WTC11 (cell line): Measurements from ENCODE around the gene ACTL6A. TPM values are rescaled to one million over a fixed set of nuclear protein-coding genes. Genes with fewer than 3 reads are reported as not detected.

Experiments
- ATAC-seq: fragments of 200-7000 bp; cut with Tn5 transposase; 2 replicates; pipeline ENCODE4 v1.10.0; 2021; ENCODE audit warnings: mild to moderate bottlenecking, moderate library complexity
- CTCF ChIA-PET: fragments of 300-600 bp; sonication (Branson Sonifier 250); formaldehyde crosslinking; loops from one replicate; lab custom pipeline; 2021; ENCODE audit warnings: antibody characterized with exemption; lab: Charles Lee
- POLR2A ChIA-PET: fragments of 350-600 bp; sonication (Branson Sonifier 250); formaldehyde crosslinking; loops from one replicate; lab custom pipeline; 2021; ENCODE audit warnings: antibody characterized with exemption; lab: Charles Lee
- DNase-seq: peaks from one replicate; pipeline ENCODE4 v3.0.0; 2021; ENCODE audit warnings: low spot score
- H3K27ac Mint-ChIP-seq: 2 replicates; pipeline ENCODE4 v1.8.0; 2021; ENCODE audit warnings: mixed read lengths
- H3K27me3 Mint-ChIP-seq: 2 replicates; pipeline ENCODE4 v1.8.0; 2021; ENCODE audit warnings: low read depth, mild to moderate bottlenecking, moderate library complexity, mixed read lengths
- H3K36me3 Mint-ChIP-seq: 2 replicates; pipeline ENCODE4 v1.8.0; 2021; ENCODE audit warnings: mixed read lengths
- H3K4me1 Mint-ChIP-seq: 2 replicates; pipeline ENCODE4 v1.8.0; 2022; ENCODE audit warnings: mixed read lengths
- H3K4me3 Mint-ChIP-seq: 2 replicates; pipeline ENCODE4 v1.8.0; 2021; ENCODE audit warnings: mild to moderate bottlenecking, moderate library complexity, mixed read lengths
- H3K9me3 Mint-ChIP-seq: 2 replicates; pipeline ENCODE4 v1.8.0; 2021; ENCODE audit warnings: mixed read lengths
- ESRRA ChIP-seq: sonication (generic); formaldehyde crosslinking; IDR thresholded peaks from 2 replicates; pipeline ENCODE4 v1.8.1; 2022; ENCODE audit warnings: mild to moderate bottlenecking, missing genetic modification reagents, borderline replicate concordance
- FOXK1 ChIP-seq: sonication (generic); formaldehyde crosslinking; IDR thresholded peaks from 2 replicates; pipeline ENCODE4 v1.8.0; 2022; ENCODE audit warnings: mild to moderate bottlenecking, moderate library complexity, missing genetic modification reagents
- GABPB1 ChIP-seq: sonication (generic); formaldehyde crosslinking; IDR thresholded peaks from 2 replicates; pipeline ENCODE4 v1.8.1; 2023; ENCODE audit warnings: mild to moderate bottlenecking, missing genetic modification reagents
- GTF2I ChIP-seq: fragments of 250-450 bp; sonication (Bioruptor Pico); conservative IDR thresholded peaks from 2 replicates; pipeline ENCODE4 v1.4.0; 2021; ENCODE audit warnings: mild to moderate bottlenecking
- HMGA2 ChIP-seq: fragments of 250-450 bp; sonication (Bioruptor Pico); IDR thresholded peaks from 2 replicates; pipeline ENCODE4 v1.4.0; 2021; ENCODE audit warnings: mild to moderate bottlenecking, moderate library complexity
- OVOL2 ChIP-seq: fragments of 250-450 bp; sonication (Bioruptor Pico); IDR thresholded peaks from 2 replicates; pipeline ENCODE4 v1.9.0; 2021; ENCODE audit warnings: mild to moderate bottlenecking, borderline replicate concordance
- ZNF396 ChIP-seq: fragments of 250-450 bp; sonication (Bioruptor Pico); IDR thresholded peaks from 2 replicates; pipeline ENCODE4 v1.8.0; 2021; ENCODE audit warnings: mild to moderate bottlenecking, moderate library complexity, borderline replicate concordance
- ZNF416 ChIP-seq: fragments of 250-450 bp; sonication (Bioruptor Pico); IDR thresholded peaks from 2 replicates; pipeline ENCODE4 v1.9.0; 2021; ENCODE audit warnings: mild to moderate bottlenecking, inconsistent platforms
- total RNA-seq: library from RNA; stranded (reverse); gene quantifications from 3 replicates; pipeline ENCODE4 v1.2.3, GENCODE V29; 2021
- TF ChIP-seq, protein P1 (sequence below): sonication (generic); formaldehyde crosslinking; IDR thresholded peaks from 2 replicates; pipeline ENCODE4 v1.8.1; 2023; ENCODE audit warnings: mild to moderate bottlenecking, moderate library complexity, missing genetic modification reagents
- TF ChIP-seq, protein P2 (sequence below): fragments of 250-450 bp; sonication (Bioruptor Pico); IDR thresholded peaks from 2 replicates; pipeline ENCODE4 v1.9.0; 2021; ENCODE audit warnings: moderate library complexity, mild to moderate bottlenecking, inconsistent platforms, borderline replicate concordance
- TF ChIP-seq, protein P3 (sequence below): sonication (generic); formaldehyde crosslinking; IDR thresholded peaks from 2 replicates; pipeline ENCODE4 v1.8.1; 2023; ENCODE audit warnings: mild to moderate bottlenecking, missing genetic modification reagents, borderline replicate concordance
- TF ChIP-seq, protein P4 (sequence below): sonication (generic); formaldehyde crosslinking; IDR thresholded peaks from 2 replicates; pipeline ENCODE4 v1.8.1; 2022; ENCODE audit warnings: mild to moderate bottlenecking, moderate library complexity, missing genetic modification reagents
- TF ChIP-seq, protein P5 (sequence below): sonication (generic); formaldehyde crosslinking; IDR thresholded peaks from 2 replicates; pipeline ENCODE4 v1.8.1; 2023; ENCODE audit warnings: mild to moderate bottlenecking, missing genetic modification reagents
- TF ChIP-seq, protein P6 (sequence below): sonication (generic); formaldehyde crosslinking; IDR thresholded peaks from 2 replicates; pipeline ENCODE4 v1.8.1; 2023; ENCODE audit warnings: mild to moderate bottlenecking, missing genetic modification reagents, moderate library complexity
- TF ChIP-seq, protein P7 (sequence below): sonication (generic); formaldehyde crosslinking; IDR thresholded peaks from 2 replicates; pipeline ENCODE4 v1.8.0; 2022; ENCODE audit warnings: mild to moderate bottlenecking, missing genetic modification reagents
- TF ChIP-seq, protein P8 (sequence below): sonication (generic); formaldehyde crosslinking; IDR thresholded peaks from 2 replicates; pipeline ENCODE4 v1.8.1; 2022; ENCODE audit warnings: low read depth, missing genetic modification reagents, borderline replicate concordance
- TF ChIP-seq, protein P9 (sequence below): sonication (generic); formaldehyde crosslinking; IDR thresholded peaks from 2 replicates; pipeline ENCODE4 v1.8.0; 2022; ENCODE audit warnings: mild to moderate bottlenecking, missing genetic modification reagents

The ACTL6A gene
- total RNA-seq, 1 experiment from 2014 or later = 82.9 TPM

DNA sequence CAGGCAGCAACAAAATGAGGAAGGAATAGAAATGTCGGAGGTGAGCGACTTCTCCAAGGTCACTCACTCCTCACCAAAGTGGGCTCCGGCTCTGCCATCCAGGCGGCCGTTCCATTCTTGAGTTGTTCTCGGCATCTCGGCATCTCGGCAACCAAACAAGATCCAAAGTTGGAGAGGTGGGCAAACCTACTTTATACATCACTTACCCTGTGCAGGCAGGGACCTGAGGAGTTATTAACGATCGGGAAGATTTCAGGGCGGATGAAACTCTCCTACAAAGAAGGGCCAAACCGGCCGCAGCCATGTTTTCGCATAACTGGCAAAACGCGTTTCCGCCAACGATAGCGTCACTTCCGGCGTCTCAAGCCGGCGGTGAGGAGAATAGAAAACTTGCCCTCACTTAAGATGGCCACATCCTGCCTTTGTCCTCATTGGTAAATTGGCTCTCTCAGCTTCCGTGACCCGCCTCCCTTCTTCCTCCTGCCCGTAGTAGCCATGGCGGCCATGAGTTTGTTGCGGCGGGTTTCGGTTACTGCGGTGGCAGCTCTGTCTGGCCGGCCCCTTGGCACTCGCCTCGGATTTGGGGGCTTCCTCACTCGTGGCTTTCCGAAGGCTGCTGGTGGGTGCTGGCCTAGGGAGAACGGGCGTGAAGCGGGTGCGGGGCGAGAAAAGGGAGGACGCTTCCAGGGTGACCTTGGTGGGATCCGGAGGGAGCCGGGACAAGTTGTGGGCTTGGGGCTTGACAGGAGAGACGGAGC lies 41.8 kb downstream of the ACTL6A start, which contains the start of the genes MRPL47 and NDUFB5 (continued):
- TF ChIP-seq, protein P1, sequence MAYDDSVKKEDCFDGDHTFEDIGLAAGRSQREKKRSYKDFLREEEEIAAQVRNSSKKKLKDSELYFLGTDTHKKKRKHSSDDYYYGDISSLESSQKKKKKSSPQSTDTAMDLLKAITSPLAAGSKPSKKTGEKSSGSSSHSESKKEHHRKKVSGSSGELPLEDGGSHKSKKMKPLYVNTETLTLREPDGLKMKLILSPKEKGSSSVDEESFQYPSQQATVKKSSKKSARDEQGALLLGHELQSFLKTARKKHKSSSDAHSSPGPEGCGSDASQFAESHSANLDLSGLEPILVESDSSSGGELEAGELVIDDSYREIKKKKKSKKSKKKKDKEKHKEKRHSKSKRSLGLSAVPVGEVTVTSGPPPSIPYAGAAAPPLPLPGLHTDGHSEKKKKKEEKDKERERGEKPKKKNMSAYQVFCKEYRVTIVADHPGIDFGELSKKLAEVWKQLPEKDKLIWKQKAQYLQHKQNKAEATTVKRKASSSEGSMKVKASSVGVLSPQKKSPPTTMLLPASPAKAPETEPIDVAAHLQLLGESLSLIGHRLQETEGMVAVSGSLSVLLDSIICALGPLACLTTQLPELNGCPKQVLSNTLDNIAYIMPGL (CRISPR knock-in tag) = peak; percentile 26; the same call in 1 of the 2 replicates
- TF ChIP-seq, protein P2, sequence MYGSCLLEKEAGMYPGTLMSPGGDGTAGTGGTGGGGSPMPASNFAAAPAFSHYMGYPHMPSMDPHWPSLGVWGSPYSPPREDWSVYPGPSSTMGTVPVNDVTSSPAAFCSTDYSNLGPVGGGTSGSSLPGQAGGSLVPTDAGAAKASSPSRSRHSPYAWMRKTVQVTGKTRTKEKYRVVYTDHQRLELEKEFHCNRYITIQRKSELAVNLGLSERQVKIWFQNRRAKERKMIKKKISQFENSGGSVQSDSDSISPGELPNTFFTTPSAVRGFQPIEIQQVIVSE = no peak
- no peak for TF ChIP-seq ZNF396 (CRISPR knock-in tag)
- TF ChIP-seq FOXK1 (CRISPR knock-in tag) = peak; percentile 94
- TF ChIP-seq ZNF416 (CRISPR knock-in tag) = no peak
- TF ChIP-seq, protein P3, sequence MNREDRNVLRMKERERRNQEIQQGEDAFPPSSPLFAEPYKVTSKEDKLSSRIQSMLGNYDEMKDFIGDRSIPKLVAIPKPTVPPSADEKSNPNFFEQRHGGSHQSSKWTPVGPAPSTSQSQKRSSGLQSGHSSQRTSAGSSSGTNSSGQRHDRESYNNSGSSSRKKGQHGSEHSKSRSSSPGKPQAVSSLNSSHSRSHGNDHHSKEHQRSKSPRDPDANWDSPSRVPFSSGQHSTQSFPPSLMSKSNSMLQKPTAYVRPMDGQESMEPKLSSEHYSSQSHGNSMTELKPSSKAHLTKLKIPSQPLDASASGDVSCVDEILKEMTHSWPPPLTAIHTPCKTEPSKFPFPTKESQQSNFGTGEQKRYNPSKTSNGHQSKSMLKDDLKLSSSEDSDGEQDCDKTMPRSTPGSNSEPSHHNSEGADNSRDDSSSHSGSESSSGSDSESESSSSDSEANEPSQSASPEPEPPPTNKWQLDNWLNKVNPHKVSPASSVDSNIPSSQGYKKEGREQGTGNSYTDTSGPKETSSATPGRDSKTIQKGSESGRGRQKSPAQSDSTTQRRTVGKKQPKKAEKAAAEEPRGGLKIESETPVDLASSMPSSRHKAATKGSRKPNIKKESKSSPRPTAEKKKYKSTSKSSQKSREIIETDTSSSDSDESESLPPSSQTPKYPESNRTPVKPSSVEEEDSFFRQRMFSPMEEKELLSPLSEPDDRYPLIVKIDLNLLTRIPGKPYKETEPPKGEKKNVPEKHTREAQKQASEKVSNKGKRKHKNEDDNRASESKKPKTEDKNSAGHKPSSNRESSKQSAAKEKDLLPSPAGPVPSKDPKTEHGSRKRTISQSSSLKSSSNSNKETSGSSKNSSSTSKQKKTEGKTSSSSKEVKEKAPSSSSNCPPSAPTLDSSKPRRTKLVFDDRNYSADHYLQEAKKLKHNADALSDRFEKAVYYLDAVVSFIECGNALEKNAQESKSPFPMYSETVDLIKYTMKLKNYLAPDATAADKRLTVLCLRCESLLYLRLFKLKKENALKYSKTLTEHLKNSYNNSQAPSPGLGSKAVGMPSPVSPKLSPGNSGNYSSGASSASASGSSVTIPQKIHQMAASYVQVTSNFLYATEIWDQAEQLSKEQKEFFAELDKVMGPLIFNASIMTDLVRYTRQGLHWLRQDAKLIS = no peak; the same call in 1 of the 2 replicates
- TF ChIP-seq GABPB1 = peak; percentile 67
- TF ChIP-seq, protein P4, sequence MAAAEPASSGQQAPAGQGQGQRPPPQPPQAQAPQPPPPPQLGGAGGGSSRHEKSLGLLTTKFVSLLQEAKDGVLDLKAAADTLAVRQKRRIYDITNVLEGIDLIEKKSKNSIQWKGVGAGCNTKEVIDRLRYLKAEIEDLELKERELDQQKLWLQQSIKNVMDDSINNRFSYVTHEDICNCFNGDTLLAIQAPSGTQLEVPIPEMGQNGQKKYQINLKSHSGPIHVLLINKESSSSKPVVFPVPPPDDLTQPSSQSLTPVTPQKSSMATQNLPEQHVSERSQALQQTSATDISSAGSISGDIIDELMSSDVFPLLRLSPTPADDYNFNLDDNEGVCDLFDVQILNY (CRISPR knock-in tag) = 0 out of 2 replicates have a peak, but pooled peaks have one; percentile 24
- TF ChIP-seq, protein P5, sequence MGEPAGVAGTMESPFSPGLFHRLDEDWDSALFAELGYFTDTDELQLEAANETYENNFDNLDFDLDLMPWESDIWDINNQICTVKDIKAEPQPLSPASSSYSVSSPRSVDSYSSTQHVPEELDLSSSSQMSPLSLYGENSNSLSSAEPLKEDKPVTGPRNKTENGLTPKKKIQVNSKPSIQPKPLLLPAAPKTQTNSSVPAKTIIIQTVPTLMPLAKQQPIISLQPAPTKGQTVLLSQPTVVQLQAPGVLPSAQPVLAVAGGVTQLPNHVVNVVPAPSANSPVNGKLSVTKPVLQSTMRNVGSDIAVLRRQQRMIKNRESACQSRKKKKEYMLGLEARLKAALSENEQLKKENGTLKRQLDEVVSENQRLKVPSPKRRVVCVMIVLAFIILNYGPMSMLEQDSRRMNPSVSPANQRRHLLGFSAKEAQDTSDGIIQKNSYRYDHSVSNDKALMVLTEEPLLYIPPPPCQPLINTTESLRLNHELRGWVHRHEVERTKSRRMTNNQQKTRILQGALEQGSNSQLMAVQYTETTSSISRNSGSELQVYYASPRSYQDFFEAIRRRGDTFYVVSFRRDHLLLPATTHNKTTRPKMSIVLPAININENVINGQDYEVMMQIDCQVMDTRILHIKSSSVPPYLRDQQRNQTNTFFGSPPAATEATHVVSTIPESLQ = no peak
- TF ChIP-seq OVOL2 (CRISPR knock-in tag) = no peak

DNA sequence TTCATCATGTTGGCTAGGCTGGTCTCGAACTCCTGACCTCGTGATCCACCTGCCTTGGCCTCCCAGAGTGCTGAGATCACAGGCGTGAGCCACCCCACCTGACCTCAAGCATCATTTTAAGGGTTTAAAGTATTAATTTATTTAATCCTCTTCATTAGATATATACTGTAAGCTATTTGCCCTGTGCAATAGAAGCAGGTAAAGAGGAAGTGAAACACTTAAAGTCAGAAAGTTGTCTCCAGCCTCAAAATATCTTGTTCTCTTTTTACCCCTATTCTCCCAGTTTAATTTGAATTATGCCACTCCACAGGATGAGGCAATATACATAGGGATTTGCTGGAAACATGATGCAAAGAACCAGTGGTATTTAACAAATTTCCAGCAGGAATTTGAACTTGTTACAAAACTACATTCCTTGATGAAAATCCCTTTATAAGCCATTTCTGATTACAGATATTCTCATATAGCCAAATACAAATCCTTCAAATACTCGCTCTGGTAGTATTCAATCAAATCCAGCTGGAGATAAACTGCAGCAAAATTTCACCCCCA lies 43.9 kb downstream of the ACTL6A start:
- TF ChIP-seq ESRRA (no peak), HMGA2 (CRISPR knock-in tag) (no peak), GTF2I (CRISPR knock-in tag) (no peak)
- TF ChIP-seq, protein P6, sequence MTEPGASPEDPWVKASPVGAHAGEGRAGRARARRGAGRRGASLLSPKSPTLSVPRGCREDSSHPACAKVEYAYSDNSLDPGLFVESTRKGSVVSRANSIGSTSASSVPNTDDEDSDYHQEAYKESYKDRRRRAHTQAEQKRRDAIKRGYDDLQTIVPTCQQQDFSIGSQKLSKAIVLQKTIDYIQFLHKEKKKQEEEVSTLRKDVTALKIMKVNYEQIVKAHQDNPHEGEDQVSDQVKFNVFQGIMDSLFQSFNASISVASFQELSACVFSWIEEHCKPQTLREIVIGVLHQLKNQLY (CRISPR knock-in tag) = no peak
- TF ChIP-seq, protein P7, sequence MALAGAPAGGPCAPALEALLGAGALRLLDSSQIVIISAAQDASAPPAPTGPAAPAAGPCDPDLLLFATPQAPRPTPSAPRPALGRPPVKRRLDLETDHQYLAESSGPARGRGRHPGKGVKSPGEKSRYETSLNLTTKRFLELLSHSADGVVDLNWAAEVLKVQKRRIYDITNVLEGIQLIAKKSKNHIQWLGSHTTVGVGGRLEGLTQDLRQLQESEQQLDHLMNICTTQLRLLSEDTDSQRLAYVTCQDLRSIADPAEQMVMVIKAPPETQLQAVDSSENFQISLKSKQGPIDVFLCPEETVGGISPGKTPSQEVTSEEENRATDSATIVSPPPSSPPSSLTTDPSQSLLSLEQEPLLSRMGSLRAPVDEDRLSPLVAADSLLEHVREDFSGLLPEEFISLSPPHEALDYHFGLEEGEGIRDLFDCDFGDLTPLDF (CRISPR knock-in tag) = no peak
- TF ChIP-seq, protein P8, sequence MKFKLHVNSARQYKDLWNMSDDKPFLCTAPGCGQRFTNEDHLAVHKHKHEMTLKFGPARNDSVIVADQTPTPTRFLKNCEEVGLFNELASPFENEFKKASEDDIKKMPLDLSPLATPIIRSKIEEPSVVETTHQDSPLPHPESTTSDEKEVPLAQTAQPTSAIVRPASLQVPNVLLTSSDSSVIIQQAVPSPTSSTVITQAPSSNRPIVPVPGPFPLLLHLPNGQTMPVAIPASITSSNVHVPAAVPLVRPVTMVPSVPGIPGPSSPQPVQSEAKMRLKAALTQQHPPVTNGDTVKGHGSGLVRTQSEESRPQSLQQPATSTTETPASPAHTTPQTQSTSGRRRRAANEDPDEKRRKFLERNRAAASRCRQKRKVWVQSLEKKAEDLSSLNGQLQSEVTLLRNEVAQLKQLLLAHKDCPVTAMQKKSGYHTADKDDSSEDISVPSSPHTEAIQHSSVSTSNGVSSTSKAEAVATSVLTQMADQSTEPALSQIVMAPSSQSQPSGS = no peak
- TF ChIP-seq, protein P4 (CRISPR knock-in tag) = no peak
- TF ChIP-seq, protein P9, sequence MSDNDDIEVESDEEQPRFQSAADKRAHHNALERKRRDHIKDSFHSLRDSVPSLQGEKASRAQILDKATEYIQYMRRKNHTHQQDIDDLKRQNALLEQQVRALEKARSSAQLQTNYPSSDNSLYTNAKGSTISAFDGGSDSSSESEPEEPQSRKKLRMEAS (CRISPR knock-in tag) = no peak
- peaks cover 4% of the 10 kb centered on the region for H3K4me1 Mint-ChIP-seq
- H3K9me3 Mint-ChIP-seq = no peaks in the 10 kb centered on the region
- ChIA-PET CTCF (interaction anchor here (0.6 kb wide), 1 partner anchor 459 kb away, joined by 3 read pairs; no protein-coding TSS in a partner anchor), POLR2A (no interaction called here)
- DNase-seq (no peak), ATAC-seq (no peak)
- no peaks in the 10 kb centered on the region for H3K27me3 Mint-ChIP-seq
- peak overlapping the region; percentile 99 for H3K4me3 Mint-ChIP-seq
- peak overlapping the region; percentile 22; the same call in 1 of the 2 replicates for H3K27ac Mint-ChIP-seq
- peaks cover 13% of the 10 kb centered on the region for H3K36me3 Mint-ChIP-seq
